Coronary artery (tissue), 2 donors: ENCODE data around the gene MAGI1.

ENCODE experiments used
- DNase-seq: peaks from one replicate; pipeline ENCODE4 v3.0.0-alpha.2; 2017; ENCODE audit warnings: low spot score
- H3K27ac ChIP-seq, 2 donors: fragments of 200-600 bp; sonication (generic); one replicate each; pipeline ENCODE4 v1.5.1; 2016 to 2019
- H3K4me3 ChIP-seq: fragments of 200-600 bp; sonication (generic); 2 replicates; pipeline ENCODE4 v1.5.1; 2016; ENCODE audit warnings: mild to moderate bottlenecking, moderate library complexity
- CTCF ChIP-seq: fragments of 200-600 bp; sonication (generic); IDR thresholded peaks from one replicate; pipeline ENCODE4 v1.5.1; 2019; ENCODE audit warnings: antibody characterized with exemption

Gene MAGI1

GRCh38 chr3:65902304-65902793, 136.4 kb downstream of the MAGI1 start:
- TF ChIP-seq CTCF: no peak
- Histone ChIP-seq H3K4me3 (no peak overlapping the region), H3K27ac (no peak overlapping the region)
- DNase-seq: no peak

DNA sequence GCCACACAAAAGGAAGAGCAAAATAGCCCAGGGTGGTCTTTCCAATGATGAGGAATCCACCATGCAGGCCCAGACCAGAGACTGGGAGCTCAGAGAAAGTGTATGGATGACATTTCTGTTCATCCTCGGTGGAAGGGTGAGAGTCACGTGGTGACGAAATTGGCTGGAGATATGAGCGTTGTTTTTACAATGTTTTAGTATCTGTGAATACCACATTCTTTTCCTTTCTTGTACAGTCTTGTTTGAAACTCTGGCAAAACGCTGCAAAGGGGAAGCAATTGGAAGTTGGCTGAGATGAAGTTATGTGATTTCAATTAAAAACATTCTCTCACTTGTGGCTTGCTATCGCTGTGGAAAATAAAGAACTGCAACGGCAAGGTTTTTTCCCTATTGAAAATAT, 137.5 kb downstream of the MAGI1 start:
- peak overlapping the region; percentile 9 for H3K4me3 ChIP-seq
- H3K27ac ChIP-seq: no peak overlapping the region
- no peak for TF ChIP-seq CTCF
- DNase-seq: no peak

DNA sequence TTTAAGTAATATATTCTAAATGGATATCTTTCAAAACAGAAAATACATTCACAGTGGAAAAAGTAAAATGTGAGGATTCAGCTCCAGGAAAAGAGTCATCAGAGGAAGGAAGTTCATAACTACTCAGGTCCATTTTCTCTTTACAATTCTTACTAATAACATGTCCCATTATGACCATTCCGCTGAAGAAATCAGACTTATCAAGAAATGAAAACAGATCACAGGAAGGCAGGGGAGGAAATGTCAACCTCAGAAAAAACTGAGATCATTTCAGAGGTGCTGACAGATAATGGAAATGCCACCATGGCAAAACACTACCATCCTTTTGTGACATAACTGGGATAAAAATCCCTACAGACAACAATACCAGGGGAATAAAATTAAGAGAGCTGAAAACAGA, 139.5 kb downstream of the MAGI1 start:
- no peak for DNase-seq
- no peak overlapping the region for H3K27ac ChIP-seq
- TF ChIP-seq CTCF: no peak
- H3K4me3 ChIP-seq: no peak overlapping the region

DNA sequence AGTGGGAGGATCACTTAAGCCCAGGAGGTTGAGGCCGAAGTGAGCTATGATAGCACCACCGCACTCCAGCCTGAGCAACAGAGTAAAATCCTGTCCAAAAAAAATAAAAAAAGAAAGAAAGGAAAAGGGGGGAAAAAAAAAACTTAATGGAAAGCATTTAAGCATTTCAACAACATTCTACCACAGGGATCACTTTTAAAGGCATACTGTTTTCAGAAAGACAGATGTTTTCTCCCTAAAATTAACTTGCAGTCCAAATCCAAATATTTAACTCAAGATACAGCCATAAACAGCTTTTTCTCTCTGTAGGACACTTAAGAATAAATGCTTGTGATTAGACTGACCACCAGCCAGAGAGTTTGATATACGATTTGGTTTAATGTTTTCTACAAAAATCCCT, 141.0 kb downstream of the MAGI1 start:
- no peak for TF ChIP-seq CTCF
- no peak overlapping the region for H3K27ac ChIP-seq
- H3K4me3 ChIP-seq: no peak overlapping the region
- DNase-seq: no peak

GRCh38 chr3:65896321-65896720, 142.4 kb downstream of the MAGI1 start:
- DNase-seq: no peak
- no peak for TF ChIP-seq CTCF
- H3K4me3 ChIP-seq: no peak overlapping the region
- H3K27ac ChIP-seq: no peak overlapping the region

- no peak for TF ChIP-seq CTCF
- Histone ChIP-seq H3K27ac (peak overlapping the region in 1 of 2 donors; percentile 66), H3K4me3 (no peak overlapping the region)
- DNase-seq: no peak
These were observed 143.9 kb downstream of the MAGI1 start for GRCh38 chr3:65894679-65895453.

GRCh38 chr3:65894126-65894525, 144.6 kb downstream of the MAGI1 start:
- no peak for DNase-seq
- Histone ChIP-seq H3K4me3 (no peak overlapping the region), H3K27ac (peak overlapping the region; percentile 23 to 66)
- no peak for TF ChIP-seq CTCF
